Measurements from ENCODE around the gene CSF2.

DNA sequence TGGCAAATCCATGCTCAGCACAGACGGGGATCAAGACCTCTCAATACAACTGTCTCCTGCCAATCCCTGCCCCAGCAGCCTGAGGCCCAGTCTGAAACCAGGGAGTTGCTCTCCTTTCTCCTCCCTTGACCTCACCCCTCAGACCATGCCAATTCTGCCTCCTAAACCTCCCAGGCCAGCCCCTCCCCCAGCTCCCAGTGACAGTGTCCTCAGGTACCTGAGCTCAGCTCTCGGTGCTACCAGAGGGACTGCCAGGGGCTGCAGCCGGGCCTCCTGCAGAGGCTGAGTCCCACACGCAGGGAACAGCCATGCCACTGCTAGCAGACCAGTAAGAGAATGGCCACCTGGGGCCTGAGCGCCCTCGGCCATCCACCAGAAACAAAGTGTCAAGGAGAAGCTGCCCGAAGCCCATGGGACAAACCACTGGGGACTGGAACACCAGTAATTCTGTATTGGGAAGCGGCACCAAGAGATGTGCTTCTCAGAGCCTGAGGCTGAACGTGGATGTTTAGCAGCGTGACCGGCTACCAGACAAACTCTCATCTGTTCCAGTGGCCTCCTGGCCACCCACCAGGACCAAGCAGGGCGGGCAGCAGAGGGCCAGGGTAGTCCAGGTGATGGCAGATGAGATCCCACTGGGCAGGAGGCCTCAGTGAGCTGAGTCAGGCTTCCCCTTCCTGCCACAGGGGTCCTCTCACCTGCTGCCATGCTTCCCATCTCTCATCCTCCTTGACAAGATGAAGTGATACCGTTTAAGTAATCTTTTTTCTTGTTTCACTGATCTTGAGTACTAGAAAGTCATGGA, 13.7 kb upstream of the CSF2 start:
- TF ChIP-seq, protein P1, sequence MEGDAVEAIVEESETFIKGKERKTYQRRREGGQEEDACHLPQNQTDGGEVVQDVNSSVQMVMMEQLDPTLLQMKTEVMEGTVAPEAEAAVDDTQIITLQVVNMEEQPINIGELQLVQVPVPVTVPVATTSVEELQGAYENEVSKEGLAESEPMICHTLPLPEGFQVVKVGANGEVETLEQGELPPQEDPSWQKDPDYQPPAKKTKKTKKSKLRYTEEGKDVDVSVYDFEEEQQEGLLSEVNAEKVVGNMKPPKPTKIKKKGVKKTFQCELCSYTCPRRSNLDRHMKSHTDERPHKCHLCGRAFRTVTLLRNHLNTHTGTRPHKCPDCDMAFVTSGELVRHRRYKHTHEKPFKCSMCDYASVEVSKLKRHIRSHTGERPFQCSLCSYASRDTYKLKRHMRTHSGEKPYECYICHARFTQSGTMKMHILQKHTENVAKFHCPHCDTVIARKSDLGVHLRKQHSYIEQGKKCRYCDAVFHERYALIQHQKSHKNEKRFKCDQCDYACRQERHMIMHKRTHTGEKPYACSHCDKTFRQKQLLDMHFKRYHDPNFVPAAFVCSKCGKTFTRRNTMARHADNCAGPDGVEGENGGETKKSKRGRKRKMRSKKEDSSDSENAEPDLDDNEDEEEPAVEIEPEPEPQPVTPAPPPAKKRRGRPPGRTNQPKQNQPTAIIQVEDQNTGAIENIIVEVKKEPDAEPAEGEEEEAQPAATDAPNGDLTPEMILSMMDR (conservative IDR thresholded peaks at IDR 0.05; ENCODE audit: low read length): no peak
- no peak for TF ChIP-seq EZH2phosphoT487 (IDR thresholded peaks at IDR 0.05; ENCODE audit: borderline replicate concordance)
